Measurements from ENCODE around the gene KIAA2012. TPM values are rescaled to one million over a fixed set of nuclear protein-coding genes. Genes with fewer than 3 reads are reported as not detected.

KIAA2012 gene
- total RNA-seq, 1 donor from 2014 or later = not detected

Other genes starting within 250 kb of the KIAA2012 start
- gene FZD7, start 39.4 kb upstream of the KIAA2012 start, total RNA-seq = 0.29 and 0.83 TPM in 2 replicates
- 105 and 112 TPM in 2 replicates for gene SUMO1, start 165.3 kb downstream of the KIAA2012 start, total RNA-seq
- gene NOP58, start 192.5 kb downstream of the KIAA2012 start, total RNA-seq = 119 and 121 TPM in 2 replicates

Data from T-helper 1 cell treated with Interleukin-12 subunit alpha and Interleukin-12 subunit beta and Interleukin-4 antibody, amounts not matched to agents 30 ng/mL and 1 ng/mL, for 36 hours (primary cell).